HCT116 (cell line): Measurements from ENCODE around the gene ZC3HAV1. TPM values are rescaled to one million over a fixed set of nuclear protein-coding genes. Genes with fewer than 3 reads are reported as not detected.

ENCODE experiments used
- ATAC-seq: fragments of 200-7000 bp; cut with Tn5 transposase; 2 replicates; pipeline ENCODE4 v1.9.1; 2020; ENCODE audit warnings: mild to moderate bottlenecking, moderate library complexity
- BruUV-seq: library from RNA; stranded (reverse); fragments of 400-500 nt; replicated peaks from 2 replicates; lab custom pipeline; 2021; lab: Mats Ljungman, UMichigan
- CTCF ChIA-PET: fragments of 300-600 bp; sonication (Branson Sonifier 250); formaldehyde crosslinking; loops from one replicate; lab custom pipeline; 2021; ENCODE audit warnings: antibody characterized with exemption; lab: Charles Lee
- POLR2A ChIA-PET: fragments of 300-600, 350-600 bp; sonication (Branson Sonifier 250); formaldehyde crosslinking; loops from one replicate; lab custom pipeline; 2021; ENCODE audit warnings: antibody characterized with exemption; lab: Charles Lee
- RAD21 ChIA-PET, 2 experiments: fragments of 300-600 bp; sonication (Branson Sonifier 250); formaldehyde crosslinking; loops; one replicate each; lab custom pipeline; 2023; ENCODE audit warnings: low total read pairs in 2 of 2; ENCODE audit not compliant: uncharacterized antibody in 2 of 2, unreplicated experiment in 2 of 2, low non-redundant PET in 1 of 2; lab: Charles Lee
- DNase-seq: peaks from one replicate; pipeline ENCODE4 v3.0.0-alpha.2; 2010; ENCODE audit warnings: low read depth, low spot score
- H2AFZ ChIP-seq: fragments of 200-600 bp; shearing (Covaris generic), sonication (generic); 2 replicates; pipeline ENCODE4 v1.6.1; 2017; ENCODE audit warnings: low read depth, mixed run types, mixed read lengths, antibody characterized with exemption, low read length; ENCODE audit not compliant: poor library complexity, severe bottlenecking
- H3K27ac ChIP-seq: 2 replicates; pipeline ENCODE4 v1.5.1; 2012; ENCODE audit warnings: low read depth, low read length
- H3K27me3 ChIP-seq: fragments of 200-600 bp; sonication (generic); 2 replicates; pipeline ENCODE4 v1.6.1; 2016; ENCODE audit warnings: mixed run types, low read length, mixed read lengths; ENCODE audit not compliant: insufficient read depth
- H3K36me3 ChIP-seq, 2 experiments: fragments of 200-500 bp in 1 of 2; fragments of 200-600 bp in 1 of 2; sonication (Bioruptor generic) in 1 of 2; sonication (generic) in 1 of 2; 2 replicates each; pipeline versions ENCODE4 v1.5.1 to v1.6.1; 2014 to 2016; ENCODE audit warnings: low read length in 2 of 2, inconsistent platforms in 1 of 2, mixed read lengths in 1 of 2, mixed run types in 1 of 2; ENCODE audit not compliant: insufficient read depth in 2 of 2, control insufficient read depth in 1 of 2
- H3K4me1 ChIP-seq, 2 experiments: fragments of 200-600 bp in 1 of 2; sonication (generic) in 1 of 2; 2 replicates each; pipeline versions ENCODE4 v1.5.1 to v1.6.1; 2012 to 2017; ENCODE audit warnings: low read length in 2 of 2, inconsistent platforms in 1 of 2, mild to moderate bottlenecking in 1 of 2, mixed read lengths in 1 of 2, mixed run types in 1 of 2, moderate library complexity in 1 of 2; ENCODE audit not compliant: insufficient read depth in 2 of 2, control insufficient read depth in 1 of 2
- H3K4me2 ChIP-seq: fragments of 200-600 bp; sonication (generic); 2 replicates; pipeline ENCODE4 v1.6.1; 2017; ENCODE audit warnings: mixed run types, low read length, mixed read lengths
- H3K4me3 ChIP-seq, 2 experiments: fragments of 200-600 bp in 1 of 2; sonication (generic) in 1 of 2; replicated peaks in 1 of 2; 2 replicates each; pipeline ENCODE4 v1.5.1; 2011 to 2016; ENCODE audit warnings: low read length in 2 of 2, control low read depth in 1 of 2, low read depth in 1 of 2, mild to moderate bottlenecking in 1 of 2, mixed read lengths in 1 of 2, mixed run types in 1 of 2
- H3K79me2 ChIP-seq: fragments of 200-600 bp; sonication (generic); 2 replicates; pipeline ENCODE4 v1.6.1; 2017; ENCODE audit warnings: mild to moderate bottlenecking, mixed run types, low read length, moderate library complexity, mixed read lengths; ENCODE audit not compliant: insufficient read depth
- H3K9ac ChIP-seq: fragments of 200-600 bp; sonication (generic); 2 replicates; pipeline ENCODE4 v1.6.1; 2016; ENCODE audit warnings: low read length, mixed read lengths
- H3K9me2 ChIP-seq: fragments of 200-600 bp; sonication (generic), shearing (Covaris generic); 2 replicates; pipeline ENCODE4 v1.6.1; 2017; ENCODE audit warnings: mixed run types, mild to moderate bottlenecking, moderate library complexity; ENCODE audit not compliant: insufficient read depth
- H3K9me3 ChIP-seq, 2 experiments: fragments of 200-500 bp in 1 of 2; fragments of 200-600 bp in 1 of 2; sonication (Bioruptor generic) in 1 of 2; sonication (generic) in 1 of 2; 2 replicates each; pipeline ENCODE4 v1.6.1; 2014 to 2017; ENCODE audit warnings: low read length in 2 of 2, mixed read lengths in 2 of 2, inconsistent platforms in 1 of 2, low read depth in 1 of 2, mild to moderate bottlenecking in 1 of 2, mixed run types in 1 of 2, moderate library complexity in 1 of 2; ENCODE audit not compliant: control insufficient read depth in 1 of 2, insufficient read depth in 1 of 2
- H4K20me1 ChIP-seq: fragments of 200-600 bp; sonication (generic), shearing (Covaris generic); 2 replicates; pipeline ENCODE4 v1.6.1; 2017; ENCODE audit warnings: mixed run types, mild to moderate bottlenecking, moderate library complexity; ENCODE audit not compliant: insufficient read depth
- CBX3 ChIP-seq: IDR thresholded peaks from 2 replicates; pipeline ENCODE4 v1.6.1; 2012; ENCODE audit warnings: low read depth
- CEBPB ChIP-seq: IDR thresholded peaks from 2 replicates; pipeline ENCODE4 v1.6.1; 2012; ENCODE audit warnings: low read depth
- EGR1 ChIP-seq: IDR thresholded peaks from 2 replicates; pipeline ENCODE4 v1.6.1; 2012; ENCODE audit warnings: low read depth
- ELF1 ChIP-seq: IDR thresholded peaks from 2 replicates; pipeline ENCODE4 v1.6.1; 2012; ENCODE audit warnings: low read depth, borderline replicate concordance
- EZH2 ChIP-seq: fragments of 200-600 bp; sonication (generic); IDR thresholded peaks from 2 replicates; pipeline ENCODE4 v1.6.1; 2017; ENCODE audit warnings: antibody characterized with exemption, mixed run types
- EZH2phosphoT487 ChIP-seq: fragments of 200-600 bp; IDR thresholded peaks from 2 replicates; pipeline ENCODE4 v1.6.1; 2018; ENCODE audit warnings: antibody characterized with exemption, borderline replicate concordance
- FOSL1 ChIP-seq: IDR thresholded peaks from 2 replicates; pipeline ENCODE4 v1.6.1; 2012; ENCODE audit warnings: low read depth
- JUND ChIP-seq: IDR thresholded peaks from 2 replicates; pipeline ENCODE4 v1.6.1; 2012
- POLR2A ChIP-seq: IDR thresholded peaks from 2 replicates; pipeline ENCODE4 v1.7.0; 2011; ENCODE audit warnings: borderline replicate concordance; ENCODE audit not compliant: insufficient read depth, insufficient read length; ENCODE audit errors: extremely low read depth
- POLR2AphosphoS5 ChIP-seq: IDR thresholded peaks from 2 replicates; pipeline ENCODE4 v1.6.1; 2011; ENCODE audit warnings: mild to moderate bottlenecking, low read depth, low read length, moderate library complexity
- RAD21 ChIP-seq: IDR thresholded peaks from 2 replicates; pipeline ENCODE4 v1.6.1; 2012; ENCODE audit warnings: low read depth, mild to moderate bottlenecking
- SIN3A ChIP-seq: IDR thresholded peaks from 2 replicates; pipeline ENCODE4 v1.6.1; 2012; ENCODE audit warnings: low read depth
- SP1 ChIP-seq: IDR thresholded peaks from 2 replicates; pipeline ENCODE4 v1.6.1; 2012; ENCODE audit warnings: low read depth
- SRF ChIP-seq: IDR thresholded peaks from 2 replicates; pipeline ENCODE4 v1.6.1; 2012; ENCODE audit warnings: low read depth
- YY1 ChIP-seq: IDR thresholded peaks from 2 replicates; pipeline ENCODE4 v1.6.1; 2011; ENCODE audit warnings: low read length, low read depth, moderate library complexity, mild to moderate bottlenecking; ENCODE audit not compliant: insufficient replicate concordance; ENCODE audit errors: extremely low read depth
- ZBTB33 ChIP-seq: IDR thresholded peaks from 2 replicates; pipeline ENCODE4 v1.6.1; 2011; ENCODE audit warnings: mild to moderate bottlenecking, low read length, moderate library complexity; ENCODE audit not compliant: insufficient replicate concordance; ENCODE audit errors: extremely low read depth
- ZFX ChIP-seq: fragments of 450-650 bp; IDR thresholded peaks from 2 replicates; pipeline ENCODE4 v1.6.1; 2017
- ZNF274 ChIP-seq: fragments of 200-500 bp; sonication (Bioruptor generic); IDR thresholded peaks from 2 replicates; pipeline ENCODE4 v1.6.1; 2014; ENCODE audit warnings: mild to moderate bottlenecking, low read depth, low read length, inconsistent platforms
- intact Hi-C: fragments of 100-400 bp; cut with micrococcal nuclease; formaldehyde crosslinking; loops from 2 replicates; pipeline ENCODE4 v1.10.0; 2022
- total RNA-seq: library from RNA; stranded (reverse); gene quantifications from one replicate; pipeline ENCODE4 v1.2.1, GENCODE V29; 2021; ENCODE audit not compliant: unreplicated experiment
- TF ChIP-seq, protein P1 (sequence below): IDR thresholded peaks from 2 replicates; pipeline ENCODE4 v1.6.1; 2012
- TF ChIP-seq, protein P2 (sequence below), 3 experiments: fragments of 200-600 bp in 1 of 3; sonication (generic) in 1 of 3; IDR thresholded peaks in 2 of 3; conservative IDR thresholded peaks in 1 of 3; 2 replicates each; pipeline ENCODE4 v1.5.1; 2012 to 2017; ENCODE audit warnings: low read depth in 2 of 3, low read length in 2 of 3, antibody characterized with exemption in 1 of 3, borderline replicate concordance in 1 of 3, control low read depth in 1 of 3, mild to moderate bottlenecking in 1 of 3, mixed read lengths in 1 of 3, mixed run types in 1 of 3, moderate library complexity in 1 of 3; ENCODE audit not compliant: insufficient read depth in 1 of 3

Gene ZC3HAV1
- total RNA-seq, 1 experiment from 2014 or later: 23.7 TPM

GRCh38 chr7:139080905-139081304 is 28.6 kb downstream of the ZC3HAV1 start:
- ChIA-PET CTCF (no interaction called here), POLR2A (no interaction called here), RAD21 (no interaction called here)
- TF ChIP-seq SIN3A (no peak), RAD21 (no peak), CBX3 (no peak)
- H2AFZ ChIP-seq: no peak overlapping the region
- ATAC-seq (no peak), DNase-seq (no peak)
- no peaks in the 10 kb centered on the region for H4K20me1 ChIP-seq
- H3K36me3 ChIP-seq: peaks cover 26 to 33% of the 10 kb centered on the region in 2 experiments; a peak in 3 of 4 replicates
- no peak overlapping the region for H3K27ac ChIP-seq
- no peak overlapping the region for H3K9ac ChIP-seq
- no peak overlapping the region for H3K4me2 ChIP-seq
- intact Hi-C loops: no loop called here
- H3K27me3 ChIP-seq: no peaks in the 10 kb centered on the region
- no peaks in the 10 kb centered on the region for H3K9me3 ChIP-seq
- BruUV-seq: no TSS peak
- no peaks in the 10 kb centered on the region for H3K4me1 ChIP-seq
- no peaks in the 10 kb centered on the region for H3K9me2 ChIP-seq
- no peak overlapping the region for H3K4me3 ChIP-seq
- H3K79me2 ChIP-seq: no peaks in the 10 kb centered on the region

GRCh38 chr7:139079861-139080260 is 29.7 kb downstream of the ZC3HAV1 start:
- Histone ChIP-seq H2AFZ (no peak overlapping the region), H3K27ac (no peak overlapping the region), H3K9me2 (no peaks in the 10 kb centered on the region), H3K4me3 (no peak overlapping the region), H3K4me1 (0 out of 4 replicates have a peak, but pooled peaks cover 0 to 1% of the 10 kb centered on the region in 2 experiments), H3K9ac (no peak overlapping the region), H3K79me2 (no peaks in the 10 kb centered on the region), H3K36me3 (peaks cover 26 to 32% of the 10 kb centered on the region in 2 experiments; a peak in 3 of 4 replicates), H3K9me3 (no peaks in the 10 kb centered on the region), H3K4me2 (no peak overlapping the region), H4K20me1 (no peaks in the 10 kb centered on the region), H3K27me3 (no peaks in the 10 kb centered on the region)
- ATAC-seq: no peak
- RAD21 ChIA-PET: no interaction called here
- POLR2A ChIA-PET: no interaction called here
- intact Hi-C loops: no loop called here
- no TSS peak for BruUV-seq
- DNase-seq: no peak
- TF ChIP-seq FOSL1 (no peak), SP1 (no peak), YY1 (no peak), ELF1 (no peak), JUND (no peak), CEBPB (no peak), ZFX (no peak), CBX3 (no peak), EZH2 (no peak), POLR2AphosphoS5 (no peak), ZBTB33 (no peak), SRF (no peak), ZNF274 (no peak), POLR2A (no peak), EZH2phosphoT487 (no peak), SIN3A (no peak), EGR1 (no peak)
- TF ChIP-seq, protein P1, sequence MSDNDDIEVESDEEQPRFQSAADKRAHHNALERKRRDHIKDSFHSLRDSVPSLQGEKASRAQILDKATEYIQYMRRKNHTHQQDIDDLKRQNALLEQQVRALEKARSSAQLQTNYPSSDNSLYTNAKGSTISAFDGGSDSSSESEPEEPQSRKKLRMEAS: no peak
- TF ChIP-seq, protein P2, sequence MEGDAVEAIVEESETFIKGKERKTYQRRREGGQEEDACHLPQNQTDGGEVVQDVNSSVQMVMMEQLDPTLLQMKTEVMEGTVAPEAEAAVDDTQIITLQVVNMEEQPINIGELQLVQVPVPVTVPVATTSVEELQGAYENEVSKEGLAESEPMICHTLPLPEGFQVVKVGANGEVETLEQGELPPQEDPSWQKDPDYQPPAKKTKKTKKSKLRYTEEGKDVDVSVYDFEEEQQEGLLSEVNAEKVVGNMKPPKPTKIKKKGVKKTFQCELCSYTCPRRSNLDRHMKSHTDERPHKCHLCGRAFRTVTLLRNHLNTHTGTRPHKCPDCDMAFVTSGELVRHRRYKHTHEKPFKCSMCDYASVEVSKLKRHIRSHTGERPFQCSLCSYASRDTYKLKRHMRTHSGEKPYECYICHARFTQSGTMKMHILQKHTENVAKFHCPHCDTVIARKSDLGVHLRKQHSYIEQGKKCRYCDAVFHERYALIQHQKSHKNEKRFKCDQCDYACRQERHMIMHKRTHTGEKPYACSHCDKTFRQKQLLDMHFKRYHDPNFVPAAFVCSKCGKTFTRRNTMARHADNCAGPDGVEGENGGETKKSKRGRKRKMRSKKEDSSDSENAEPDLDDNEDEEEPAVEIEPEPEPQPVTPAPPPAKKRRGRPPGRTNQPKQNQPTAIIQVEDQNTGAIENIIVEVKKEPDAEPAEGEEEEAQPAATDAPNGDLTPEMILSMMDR (IDR thresholded peaks at IDR 0.05 in 2 of 3, conservative IDR thresholded peaks at IDR 0.05 in 1 of 3; ENCODE audit: borderline replicate concordance in 1 of 3, insufficient read depth in 1 of 3, low read depth in 2 of 3, low read length in 2 of 3): no peak
- CTCF ChIA-PET: no interaction called here
